Left ventricle myocardium inferior (tissue), 1 donor: ENCODE data around the gene GABRA5. TPM values are rescaled to one million over a fixed set of nuclear protein-coding genes. Genes with fewer than 3 reads are reported as not detected.

Experiments used
- DNase-seq: peaks from one replicate; pipeline ENCODE4 v3.0.0-alpha.2; 2020
- H3K27ac ChIP-seq: fragments of 200-600 bp; replicated peaks from 2 replicates; pipeline ENCODE4 v1.8.0; 2021
- H3K27me3 ChIP-seq: fragments of 200-600 bp; 2 replicates; pipeline ENCODE4 v1.8.0; 2021; ENCODE audit warnings: low read depth
- H3K36me3 ChIP-seq: fragments of 200-600 bp; 2 replicates; pipeline ENCODE4 v1.8.0; 2021
- H3K4me1 ChIP-seq: fragments of 200-600 bp; 2 replicates; pipeline ENCODE4 v1.8.0; 2021
- H3K4me3 ChIP-seq: fragments of 200-600 bp; 2 replicates; pipeline ENCODE4 v1.8.0; 2021; ENCODE audit warnings: mild to moderate bottlenecking, moderate library complexity
- H3K9me3 ChIP-seq: fragments of 200-600 bp; replicated peaks from 2 replicates; pipeline ENCODE4 v1.8.0; 2021
- intact Hi-C: fragments of 100-400 bp; cut with micrococcal nuclease; formaldehyde crosslinking; loops from one replicate; pipeline ENCODE4 v1.11.0; 2022
- total RNA-seq: library from RNA; stranded (reverse); fragmentation: NEBNext Ultra II Directional; extraction: Animal tissue kit (Norgen Biotek cat#: 25700); gene quantifications from one replicate; pipeline ENCODE4 v1.2.1, GENCODE V29; 2021
- TF ChIP-seq, protein P1 (sequence below): fragments of 200-600 bp; IDR thresholded peaks from 2 replicates; pipeline ENCODE4 v1.8.0; 2021; ENCODE audit warnings: antibody characterized with exemption, mild to moderate bottlenecking, borderline replicate concordance
- donor health status: DM: no; HTN: yes; CAD: no; lungs with severe emphysema.

GABRA5 gene
- total RNA-seq, 1 donor from 2014 or later: not detected

DNA sequence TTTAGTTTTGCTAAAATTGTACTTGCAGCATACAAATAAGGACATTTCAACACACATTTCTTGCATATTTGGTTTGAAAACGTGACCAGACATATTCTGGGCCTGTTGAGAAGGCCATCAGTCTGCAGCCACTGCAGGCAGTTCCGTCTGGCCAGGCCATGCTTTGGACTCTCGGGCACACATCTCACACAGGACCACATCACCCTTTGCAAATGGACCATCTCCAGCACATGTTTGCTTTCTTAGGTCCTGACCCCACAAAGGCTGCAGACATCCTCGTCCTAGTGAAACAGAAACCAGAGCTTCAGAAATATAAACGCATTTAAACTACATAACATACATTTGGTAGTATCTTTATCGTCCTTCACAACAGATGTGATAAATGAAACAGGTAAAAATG lies 24.1 kb downstream of the GABRA5 start:
- DNase-seq: no peak
- intact Hi-C loops: no loop called here
- peaks cover 86% of the 10 kb centered on the region for H3K27me3 ChIP-seq
- no peak overlapping the region for H3K4me3 ChIP-seq
- H3K27ac ChIP-seq: no peak overlapping the region
- H3K36me3 ChIP-seq: no peaks in the 10 kb centered on the region
- TF ChIP-seq, protein P1, sequence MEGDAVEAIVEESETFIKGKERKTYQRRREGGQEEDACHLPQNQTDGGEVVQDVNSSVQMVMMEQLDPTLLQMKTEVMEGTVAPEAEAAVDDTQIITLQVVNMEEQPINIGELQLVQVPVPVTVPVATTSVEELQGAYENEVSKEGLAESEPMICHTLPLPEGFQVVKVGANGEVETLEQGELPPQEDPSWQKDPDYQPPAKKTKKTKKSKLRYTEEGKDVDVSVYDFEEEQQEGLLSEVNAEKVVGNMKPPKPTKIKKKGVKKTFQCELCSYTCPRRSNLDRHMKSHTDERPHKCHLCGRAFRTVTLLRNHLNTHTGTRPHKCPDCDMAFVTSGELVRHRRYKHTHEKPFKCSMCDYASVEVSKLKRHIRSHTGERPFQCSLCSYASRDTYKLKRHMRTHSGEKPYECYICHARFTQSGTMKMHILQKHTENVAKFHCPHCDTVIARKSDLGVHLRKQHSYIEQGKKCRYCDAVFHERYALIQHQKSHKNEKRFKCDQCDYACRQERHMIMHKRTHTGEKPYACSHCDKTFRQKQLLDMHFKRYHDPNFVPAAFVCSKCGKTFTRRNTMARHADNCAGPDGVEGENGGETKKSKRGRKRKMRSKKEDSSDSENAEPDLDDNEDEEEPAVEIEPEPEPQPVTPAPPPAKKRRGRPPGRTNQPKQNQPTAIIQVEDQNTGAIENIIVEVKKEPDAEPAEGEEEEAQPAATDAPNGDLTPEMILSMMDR: no peak
- H3K9me3 ChIP-seq: no peaks in the 10 kb centered on the region
- H3K4me1 ChIP-seq: peaks cover 12% of the 10 kb centered on the region

DNA sequence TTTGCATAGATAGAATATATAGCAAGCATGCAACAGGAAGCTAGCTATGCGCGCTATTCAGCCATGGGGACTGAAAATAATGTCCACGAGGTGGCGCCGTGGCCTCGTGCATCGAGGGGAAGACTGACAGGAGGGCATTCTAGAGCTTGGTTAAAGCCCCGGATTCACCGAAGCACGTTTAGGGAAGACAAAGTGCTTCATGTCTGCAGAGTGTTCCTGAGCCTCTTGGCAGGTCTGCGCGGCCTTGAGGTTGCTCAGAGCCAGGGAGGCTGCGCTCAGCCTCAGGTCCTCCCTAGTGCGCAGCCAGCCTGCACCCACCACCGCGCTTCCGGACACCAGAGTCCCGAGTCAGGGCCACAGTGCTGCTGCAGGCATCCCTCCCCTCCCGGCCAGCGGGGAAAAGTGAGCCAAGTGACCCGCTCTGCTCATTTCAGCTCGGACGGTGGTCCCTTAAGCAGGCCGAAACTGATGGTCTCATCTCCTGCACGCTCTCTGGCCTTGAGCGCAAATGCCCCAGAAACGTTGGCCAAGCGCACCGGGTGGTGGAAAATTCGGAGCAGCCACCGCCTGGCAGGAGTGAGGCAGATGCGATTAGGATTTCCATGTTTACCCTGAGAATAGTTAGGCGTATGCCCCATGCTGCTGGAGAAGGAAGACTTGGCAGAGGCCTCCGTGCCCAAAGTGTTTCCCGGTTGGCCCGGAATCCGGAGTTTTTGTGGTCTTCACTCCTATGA lies 24.8 kb downstream of the GABRA5 start:
- Histone ChIP-seq H3K4me3 (peak overlapping the region; percentile 58), H3K36me3 (no peaks in the 10 kb centered on the region), H3K27me3 (peaks cover 79% of the 10 kb centered on the region), H3K4me1 (peaks cover 12% of the 10 kb centered on the region), H3K9me3 (no peaks in the 10 kb centered on the region), H3K27ac (no peak overlapping the region)
- TF ChIP-seq, protein P1: peak; percentile 70
- peak; percentile 47 for DNase-seq
- intact Hi-C loops: no loop called here

DNA sequence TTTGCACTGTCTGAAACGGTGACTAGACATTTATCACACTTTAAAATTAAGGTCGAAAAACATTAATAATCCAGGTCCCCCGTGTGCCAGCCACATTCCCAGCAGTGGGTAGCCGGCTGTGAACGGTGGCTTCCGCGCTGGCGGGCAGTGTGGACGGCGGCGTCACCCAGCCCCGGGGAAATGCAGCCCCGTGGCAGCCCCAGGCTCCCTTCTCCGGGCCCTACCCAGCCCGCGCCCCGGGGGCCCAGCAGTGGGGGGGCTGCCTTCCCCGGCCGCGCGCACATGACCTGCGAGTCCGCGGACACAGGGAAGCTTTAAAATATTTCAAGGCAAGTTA lies 25.3 kb downstream of the GABRA5 start:
- Histone ChIP-seq H3K4me3 (peak overlapping the region; percentile 58), H3K4me1 (peaks cover 12% of the 10 kb centered on the region)

DNA sequence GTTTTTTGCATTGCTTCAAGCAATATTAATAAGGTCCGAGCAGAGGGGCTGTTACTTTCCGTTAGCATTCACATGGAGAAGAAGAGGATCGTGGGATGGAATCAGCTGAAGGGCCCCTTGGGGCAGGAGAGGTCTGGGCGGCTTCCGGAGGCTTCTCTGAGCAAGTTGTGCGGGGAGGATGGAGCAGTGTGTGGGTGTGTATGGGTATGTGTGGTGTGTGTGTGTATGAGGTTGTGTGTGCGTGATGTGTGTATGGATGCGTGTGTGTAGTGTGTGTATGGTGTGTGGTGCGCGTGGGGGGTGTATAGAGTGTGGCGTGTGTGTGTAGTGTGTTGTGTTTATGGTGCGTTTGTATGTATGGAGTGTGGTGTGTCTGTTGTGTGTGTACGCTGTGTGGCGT lies 25.8 kb downstream of the GABRA5 start:
- Histone ChIP-seq H3K4me3 (no peak overlapping the region), H3K4me1 (peaks cover 12% of the 10 kb centered on the region), H3K9me3 (no peaks in the 10 kb centered on the region), H3K27ac (no peak overlapping the region), H3K27me3 (peaks cover 69% of the 10 kb centered on the region), H3K36me3 (no peaks in the 10 kb centered on the region)
- TF ChIP-seq, protein P1: no peak
- intact Hi-C loops: no loop called here
- DNase-seq: no peak

More for the DNA sequence above, 25.3 kb downstream of the GABRA5 start:
- intact Hi-C loops: no loop called here
- Histone ChIP-seq H3K36me3 (no peaks in the 10 kb centered on the region), H3K9me3 (no peaks in the 10 kb centered on the region), H3K27ac (no peak overlapping the region), H3K27me3 (peaks cover 74% of the 10 kb centered on the region)
- no peak for DNase-seq
- TF ChIP-seq, protein P1: no peak

DNA sequence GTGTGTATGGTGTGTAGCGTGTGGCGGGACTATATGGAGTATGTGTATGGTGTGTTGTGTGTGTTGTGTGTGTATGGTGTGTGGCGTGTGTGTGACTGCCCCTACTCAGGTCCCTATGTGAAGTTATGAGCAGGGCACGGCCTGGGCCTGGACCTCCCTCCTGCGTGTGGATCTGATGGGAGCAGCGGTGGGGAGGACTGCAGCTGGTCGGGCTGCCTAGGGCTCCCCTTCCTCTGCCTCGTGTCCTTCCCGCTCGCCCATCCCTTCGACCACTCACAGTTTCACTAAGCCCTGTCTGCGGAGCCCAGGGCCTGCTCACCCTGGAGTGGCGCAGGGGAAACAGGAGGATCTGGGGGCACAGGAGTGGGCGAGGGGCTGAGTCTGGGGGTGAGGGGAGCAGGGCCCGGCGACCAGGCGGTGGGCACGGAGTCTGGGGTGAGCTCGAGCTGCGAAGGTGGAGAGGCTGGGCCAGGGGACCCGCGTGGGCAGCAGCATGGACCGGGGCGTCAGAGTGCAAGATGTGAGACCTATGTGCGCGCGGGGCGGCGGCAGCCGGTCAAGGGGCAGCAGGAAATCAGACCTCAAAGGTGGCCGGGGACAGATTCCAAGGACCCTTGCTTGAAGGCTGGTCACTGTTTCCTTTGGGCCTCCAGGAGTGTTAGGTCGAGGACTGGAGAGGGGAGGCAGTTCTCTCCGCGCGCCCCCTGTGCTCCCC lies 26.6 kb downstream of the GABRA5 start:
- intact Hi-C loops: no loop called here
- peaks cover 12% of the 10 kb centered on the region for H3K4me1 ChIP-seq

More for the DNA sequence above, 26.6 kb downstream of the GABRA5 start:
- TF ChIP-seq, protein P1: no peak
- H3K36me3 ChIP-seq: no peaks in the 10 kb centered on the region
- no peaks in the 10 kb centered on the region for H3K9me3 ChIP-seq
- H3K27ac ChIP-seq: no peak overlapping the region
- no peak for DNase-seq
- no peak overlapping the region for H3K4me3 ChIP-seq
- H3K27me3 ChIP-seq: peaks cover 61% of the 10 kb centered on the region
